OCI-LY7 (cell line): ENCODE measurements around the gene CDKN1C. TPM values are rescaled to one million over a fixed set of nuclear protein-coding genes. Genes with fewer than 3 reads are reported as not detected.

ENCODE experiments used
- BruUV-seq: library from RNA; stranded (reverse); fragments of 400-500 nt; replicated peaks from 2 replicates; lab custom pipeline; 2021; lab: Mats Ljungman, UMichigan
- CTCF ChIA-PET: fragments of 300-600 bp; sonication (Branson Sonifier 250); formaldehyde crosslinking; loops from one replicate; lab custom pipeline; 2022; ENCODE audit warnings: antibody characterized with exemption; ENCODE audit not compliant: unreplicated experiment; lab: Charles Lee
- POLR2A ChIA-PET: fragments of 300-600 bp; sonication (Branson Sonifier 250); formaldehyde crosslinking; loops from one replicate; lab custom pipeline; 2022; ENCODE audit warnings: antibody characterized with exemption; lab: Charles Lee
- DNase-seq: peaks from one replicate; pipeline ENCODE4 v3.0.0-alpha.2; 2015; ENCODE audit warnings: low spot score
- H2AFZ ChIP-seq: fragments of 200-600 bp; sonication (generic), shearing (Covaris generic); 2 replicates; pipeline ENCODE4 v1.6.1; 2014; ENCODE audit warnings: mild to moderate bottlenecking, antibody characterized with exemption, low read length, moderate library complexity
- H3K27ac ChIP-seq: fragments of 200-600 bp; sonication (generic); 2 replicates; pipeline ENCODE4 v1.5.1; 2014; ENCODE audit warnings: mixed run types, low read depth, mild to moderate bottlenecking, moderate library complexity, low read length, inconsistent platforms; ENCODE audit not compliant: poor library complexity, severe bottlenecking
- H3K36me3 ChIP-seq: fragments of 200-600 bp; sonication (generic); 2 replicates; pipeline ENCODE4 v1.6.1; 2014; ENCODE audit warnings: mild to moderate bottlenecking, antibody characterized with exemption, low read length, moderate library complexity, mixed read lengths; ENCODE audit not compliant: insufficient read depth
- H3K4me1 ChIP-seq: fragments of 200-600 bp; sonication (generic); 2 replicates; pipeline ENCODE4 v1.5.1; 2014; ENCODE audit warnings: mild to moderate bottlenecking, low read length; ENCODE audit not compliant: insufficient read depth, poor library complexity, severe bottlenecking
- H3K4me2 ChIP-seq: fragments of 200-600 bp; sonication (generic); 2 replicates; pipeline ENCODE4 v1.6.1; 2014; ENCODE audit warnings: mild to moderate bottlenecking, low read length
- H3K4me3 ChIP-seq: fragments of 200-600 bp; sonication (generic); 2 replicates; pipeline ENCODE4 v1.5.1; 2014; ENCODE audit warnings: mild to moderate bottlenecking, low read depth, low read length; ENCODE audit not compliant: poor library complexity, severe bottlenecking
- H3K79me2 ChIP-seq: fragments of 200-600 bp; sonication (generic); 2 replicates; pipeline ENCODE4 v1.6.1; 2016; ENCODE audit warnings: low read depth, mild to moderate bottlenecking, low read length, moderate library complexity, mixed read lengths; ENCODE audit not compliant: insufficient read depth
- H3K9me2 ChIP-seq: fragments of 200-600 bp; sonication (generic); 2 replicates; pipeline ENCODE4 v1.6.1; 2016; ENCODE audit warnings: mild to moderate bottlenecking, low read length, mixed read lengths; ENCODE audit not compliant: insufficient read depth
- H3K9me3 ChIP-seq: fragments of 200-600 bp; sonication (generic); 2 replicates; pipeline ENCODE4 v1.6.1; 2014; ENCODE audit warnings: mild to moderate bottlenecking, mixed run types, low read length, mixed read lengths
- H4K20me1 ChIP-seq: fragments of 200-600 bp; sonication (generic); 2 replicates; pipeline ENCODE4 v1.6.1; 2014; ENCODE audit warnings: mild to moderate bottlenecking, antibody characterized with exemption, low read length, moderate library complexity, mixed read lengths; ENCODE audit not compliant: insufficient read depth
- EZH2phosphoT487 ChIP-seq: fragments of 200-600 bp; sonication (generic); IDR thresholded peaks from 2 replicates; pipeline ENCODE4 v1.6.1; 2018; ENCODE audit warnings: low read depth, borderline replicate concordance, mild to moderate bottlenecking, mixed run types, antibody characterized with exemption, low read length, moderate library complexity, mixed read lengths
- intact Hi-C: fragments of 100-400 bp; cut with micrococcal nuclease; formaldehyde crosslinking; loops from one replicate; pipeline ENCODE4 v1.10.0; 2022; ENCODE audit not compliant: unreplicated experiment
- total RNA-seq, 2 experiments: library from RNA; depleted of rRNA in 1 of 2; stranded (reverse); fragments of >200 nt in 1 of 2; shearing (Covaris generic) in 1 of 2; gene quantifications; 2 replicates each; pipeline ENCODE4 v1.2.3, GENCODE V29; 2014 to 2022
- TF ChIP-seq, protein P1 (sequence below): fragments of 200-600 bp; sonication (generic); conservative IDR thresholded peaks from 2 replicates; pipeline ENCODE4 v1.5.1; 2014; ENCODE audit warnings: mild to moderate bottlenecking, antibody characterized with exemption, low read length, moderate library complexity, mixed read lengths

The CDKN1C gene
- total RNA-seq, 2 experiments from 2014 or later = 0.13 to 0.55 TPM

- H3K4me1 ChIP-seq = peaks cover 24% of the 10 kb centered on the region
These were observed 6.0 kb upstream of the CDKN1C start for GRCh38 chr11:2891326-2892214.

GRCh38 chr11:2890466-2891294, 5.1 kb upstream of the CDKN1C start:
- Histone ChIP-seq H3K4me2 (no peak overlapping the region), H3K27ac (no peak overlapping the region), H3K4me3 (no peak overlapping the region), H3K9me3 (no peaks in the 10 kb centered on the region), H3K4me1 (peaks cover 29% of the 10 kb centered on the region), H2AFZ (no peak overlapping the region), H3K79me2 (no peaks in the 10 kb centered on the region), H4K20me1 (no peaks in the 10 kb centered on the region), H3K36me3 (no peaks in the 10 kb centered on the region), H3K9me2 (no peaks in the 10 kb centered on the region)
- TF ChIP-seq EZH2phosphoT487 = no peak
- TF ChIP-seq, protein P1, sequence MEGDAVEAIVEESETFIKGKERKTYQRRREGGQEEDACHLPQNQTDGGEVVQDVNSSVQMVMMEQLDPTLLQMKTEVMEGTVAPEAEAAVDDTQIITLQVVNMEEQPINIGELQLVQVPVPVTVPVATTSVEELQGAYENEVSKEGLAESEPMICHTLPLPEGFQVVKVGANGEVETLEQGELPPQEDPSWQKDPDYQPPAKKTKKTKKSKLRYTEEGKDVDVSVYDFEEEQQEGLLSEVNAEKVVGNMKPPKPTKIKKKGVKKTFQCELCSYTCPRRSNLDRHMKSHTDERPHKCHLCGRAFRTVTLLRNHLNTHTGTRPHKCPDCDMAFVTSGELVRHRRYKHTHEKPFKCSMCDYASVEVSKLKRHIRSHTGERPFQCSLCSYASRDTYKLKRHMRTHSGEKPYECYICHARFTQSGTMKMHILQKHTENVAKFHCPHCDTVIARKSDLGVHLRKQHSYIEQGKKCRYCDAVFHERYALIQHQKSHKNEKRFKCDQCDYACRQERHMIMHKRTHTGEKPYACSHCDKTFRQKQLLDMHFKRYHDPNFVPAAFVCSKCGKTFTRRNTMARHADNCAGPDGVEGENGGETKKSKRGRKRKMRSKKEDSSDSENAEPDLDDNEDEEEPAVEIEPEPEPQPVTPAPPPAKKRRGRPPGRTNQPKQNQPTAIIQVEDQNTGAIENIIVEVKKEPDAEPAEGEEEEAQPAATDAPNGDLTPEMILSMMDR = no peak
- ChIA-PET CTCF (no interaction called here), POLR2A (no interaction called here)
- no peak for DNase-seq
- no TSS peak for BruUV-seq
- intact Hi-C loops = no loop called here

More at GRCh38 chr11:2891326-2892214, 6.0 kb upstream of the CDKN1C start:
- H3K27ac ChIP-seq = no peak overlapping the region
- H3K36me3 ChIP-seq = no peaks in the 10 kb centered on the region
- ChIA-PET POLR2A (no interaction called here), CTCF (interaction anchor here (0.6 kb wide), 1 partner anchor 352 kb away, joined by 10 read pairs; no protein-coding TSS in a partner anchor)
- H3K4me3 ChIP-seq = no peak overlapping the region
- no TSS peak for BruUV-seq
- DNase-seq = no peak
- H3K79me2 ChIP-seq = no peaks in the 10 kb centered on the region
- peak overlapping the region; percentile 58 for H3K4me2 ChIP-seq
- no peak for TF ChIP-seq EZH2phosphoT487
- TF ChIP-seq, protein P1 = peak; percentile 41; the same call in 1 of the 2 replicates
- peak overlapping the region; percentile 53; the same call in 1 of the 2 replicates for H2AFZ ChIP-seq
- intact Hi-C loops = loop anchor here (1.0 kb wide), 1 partner anchor 359 kb away; no protein-coding TSS in a partner anchor
- H3K9me2 ChIP-seq = no peaks in the 10 kb centered on the region
- no peaks in the 10 kb centered on the region for H3K9me3 ChIP-seq
- H4K20me1 ChIP-seq = no peaks in the 10 kb centered on the region
